SK-N-MC (cell line): ENCODE measurements around the gene CWC27.

Source experiments
- DNase-seq: peaks from one replicate; pipeline ENCODE4 v3.0.0-alpha.2; 2011; ENCODE audit warnings: low read depth, low spot score
- H3K27ac ChIP-seq: fragments of 200-600 bp; sonication (generic); 2 replicates; pipeline ENCODE4 v1.5.1; 2016; ENCODE audit warnings: mixed run types
- H3K36me3 ChIP-seq: fragments of 200-600 bp; sonication (generic); 2 replicates; pipeline ENCODE4 v1.6.1; 2017; ENCODE audit warnings: antibody characterized with exemption, low read length, mixed read lengths; ENCODE audit not compliant: insufficient read depth
- H3K4me3 ChIP-seq: fragments of 200-600 bp; sonication (generic); 2 replicates; pipeline ENCODE4 v1.5.1; 2016
- H3K9ac ChIP-seq: fragments of 200-600 bp; sonication (generic); 2 replicates; pipeline ENCODE4 v1.8.0; 2017; ENCODE audit warnings: mixed run types, mixed read lengths; ENCODE audit not compliant: insufficient read length
- H3K9me3 ChIP-seq: fragments of 200-600 bp; sonication (generic); 2 replicates; pipeline ENCODE4 v1.6.1; 2017; ENCODE audit warnings: low read depth, mild to moderate bottlenecking, antibody characterized with exemption, low read length, moderate library complexity, mixed read lengths
- EZH2 ChIP-seq: fragments of 200-600 bp; sonication (generic); IDR thresholded peaks from one replicate; pipeline ENCODE4 v1.6.1; 2017; ENCODE audit warnings: antibody characterized with exemption
- FOXP2 ChIP-seq: optimal IDR thresholded peaks from 2 replicates; pipeline ENCODE3; 2011; ENCODE audit warnings: mild to moderate bottlenecking, moderate library complexity; ENCODE audit not compliant: insufficient read depth; ENCODE audit errors: extremely low read length, control extremely low read depth
- POLR2AphosphoS5 ChIP-seq: IDR thresholded peaks from 2 replicates; pipeline ENCODE4 v1.6.1; 2012; ENCODE audit warnings: mild to moderate bottlenecking, low read depth, low read length, borderline replicate concordance

CWC27 gene

GRCh38 chr5:64768358-64769312 lies at the start of gene CWC27, which contains the start of gene SREK1IP1:
Gene CWC27 (plus strand): TSS chr5:64768930. CDS start chr5:64769147, 217 bp downstream.
Gene SREK1IP1 (minus strand): TSS chr5:64768691. CDS start chr5:64768517, 174 bp downstream.
- Histone ChIP-seq H3K4me3 (peak within 1 kb of the TSS; percentile 92), H3K9me3 (no peaks in the 10 kb centered on the region), H3K9ac (peak within 1 kb of the TSS; percentile 99), H3K27ac (peak within 1 kb of the TSS; percentile 98), H3K36me3 (peaks cover 32% of the 10 kb centered on the region)
- DNase-seq: peak; percentile 85
- TF ChIP-seq EZH2: no peak
- TF ChIP-seq FOXP2: peak; percentile 26
- TF ChIP-seq POLR2AphosphoS5: peak; percentile 75

DNA sequence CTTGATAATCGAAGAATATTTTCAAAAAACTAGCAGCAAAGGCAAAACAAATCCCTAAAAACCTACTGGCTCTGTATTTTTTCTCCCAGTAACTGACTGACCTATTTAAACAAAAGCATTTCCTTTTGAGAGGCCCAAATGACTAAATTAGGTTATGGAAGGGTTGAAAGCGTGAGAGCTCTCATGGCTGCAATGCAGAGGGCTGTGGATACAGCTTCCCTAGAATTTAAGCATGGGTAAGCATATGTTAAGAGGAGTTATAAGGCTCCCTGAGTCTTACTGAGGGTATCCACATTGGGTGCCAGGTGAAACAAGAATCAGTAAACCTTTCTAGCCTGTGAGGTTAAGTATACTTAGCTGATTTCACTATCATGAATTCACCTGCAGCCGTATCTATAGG lies 46.1 kb upstream of the CWC27 start:
- no peak overlapping the region for H3K4me3 ChIP-seq
- DNase-seq: no peak
- no peak overlapping the region for H3K27ac ChIP-seq
- TF ChIP-seq POLR2AphosphoS5: no peak
- no peak for TF ChIP-seq EZH2
- TF ChIP-seq FOXP2: no peak
- H3K36me3 ChIP-seq: peaks cover 24% of the 10 kb centered on the region
- H3K9me3 ChIP-seq: no peaks in the 10 kb centered on the region
- H3K9ac ChIP-seq: no peak overlapping the region

DNA sequence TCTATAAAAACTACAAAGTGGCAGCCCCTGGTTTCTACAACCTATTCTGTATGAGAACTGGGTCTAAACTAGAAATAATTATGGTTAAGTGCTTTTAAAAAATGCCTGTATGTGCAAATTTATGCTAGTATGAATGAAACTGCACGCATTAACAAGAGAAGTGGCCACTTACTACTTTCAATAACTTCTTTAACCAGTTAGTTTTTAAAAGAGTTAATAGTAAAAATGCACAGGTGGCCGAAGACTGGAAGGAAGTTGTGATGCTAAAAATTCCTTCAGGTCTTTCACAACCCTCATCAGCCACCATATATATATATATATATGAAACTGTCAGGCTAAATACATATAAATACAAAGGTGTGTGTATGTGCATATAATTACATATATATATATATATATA lies 41.6 kb upstream of the CWC27 start:
- TF ChIP-seq POLR2AphosphoS5: no peak
- no peak for TF ChIP-seq EZH2
- no peak for TF ChIP-seq FOXP2
- no peak overlapping the region for H3K27ac ChIP-seq
- no peaks in the 10 kb centered on the region for H3K9me3 ChIP-seq
- DNase-seq: no peak
- no peak overlapping the region for H3K4me3 ChIP-seq
- H3K36me3 ChIP-seq: peaks cover 54% of the 10 kb centered on the region
- no peak overlapping the region for H3K9ac ChIP-seq

GRCh38 chr5:64742411-64742810 lies 26.3 kb upstream of the CWC27 start:
- H3K27ac ChIP-seq: no peak overlapping the region
- H3K9ac ChIP-seq: no peak overlapping the region
- TF ChIP-seq EZH2: no peak
- TF ChIP-seq POLR2AphosphoS5: no peak
- TF ChIP-seq FOXP2: no peak
- DNase-seq: no peak
- H3K9me3 ChIP-seq: no peaks in the 10 kb centered on the region
- peaks cover 30% of the 10 kb centered on the region for H3K36me3 ChIP-seq
- no peak overlapping the region for H3K4me3 ChIP-seq

DNA sequence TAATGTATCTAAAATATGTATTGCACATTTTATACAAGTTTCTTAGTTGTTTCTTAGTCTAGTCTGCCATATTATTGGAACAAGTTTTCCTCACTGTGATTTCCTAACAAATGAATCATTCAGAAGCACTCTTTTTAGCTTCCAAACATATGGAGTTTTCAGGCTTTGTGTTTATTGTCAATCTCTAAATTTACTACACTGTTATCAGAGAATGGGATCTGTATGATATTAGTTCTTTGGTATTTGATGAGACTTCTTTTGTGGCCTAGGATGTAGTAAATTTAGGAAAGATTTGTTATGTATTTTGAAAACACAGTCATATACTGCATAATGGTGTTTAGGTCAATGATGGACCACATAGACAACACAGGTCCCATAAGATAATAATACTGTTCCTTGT lies 25.9 kb upstream of the CWC27 start:
- Histone ChIP-seq H3K9me3 (no peaks in the 10 kb centered on the region), H3K36me3 (peaks cover 29% of the 10 kb centered on the region), H3K4me3 (no peak overlapping the region), H3K9ac (no peak overlapping the region), H3K27ac (no peak overlapping the region)
- no peak for DNase-seq
- TF ChIP-seq FOXP2: no peak
- no peak for TF ChIP-seq EZH2
- TF ChIP-seq POLR2AphosphoS5: no peak

GRCh38 chr5:64744914-64745313 lies 23.8 kb upstream of the CWC27 start:
- TF ChIP-seq POLR2AphosphoS5: no peak
- no peak for TF ChIP-seq EZH2
- TF ChIP-seq FOXP2: no peak
- DNase-seq: no peak
- Histone ChIP-seq H3K36me3 (peaks cover 8% of the 10 kb centered on the region), H3K9ac (no peak overlapping the region), H3K9me3 (no peaks in the 10 kb centered on the region), H3K27ac (no peak overlapping the region), H3K4me3 (no peak overlapping the region)

DNA sequence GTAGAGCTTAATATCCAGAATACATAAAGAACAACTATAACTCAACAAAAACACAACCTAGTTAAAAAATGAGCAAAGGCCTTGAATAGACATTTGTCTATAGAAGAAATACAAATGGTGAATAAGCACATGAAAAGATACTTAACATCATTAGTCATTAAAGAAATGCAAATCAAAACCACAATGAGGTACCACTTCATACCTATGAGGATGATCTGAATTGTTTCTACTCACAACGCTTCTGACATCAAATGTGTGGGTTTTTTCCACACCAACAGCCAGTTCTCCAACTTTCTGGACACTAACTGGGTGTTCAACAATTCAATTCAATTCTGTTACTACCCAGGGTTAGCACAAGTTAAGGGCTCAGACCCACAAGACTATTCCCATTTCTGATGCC lies 22.3 kb upstream of the CWC27 start:
- Histone ChIP-seq H3K9me3 (no peaks in the 10 kb centered on the region), H3K27ac (no peak overlapping the region)

GRCh38 chr5:64749385-64749784 lies 19.3 kb upstream of the CWC27 start:
- DNase-seq: no peak
- H3K4me3 ChIP-seq: no peak overlapping the region
- H3K27ac ChIP-seq: no peak overlapping the region
- H3K36me3 ChIP-seq: peaks cover 15% of the 10 kb centered on the region
- no peaks in the 10 kb centered on the region for H3K9me3 ChIP-seq
- no peak overlapping the region for H3K9ac ChIP-seq
- no peak for TF ChIP-seq FOXP2
- TF ChIP-seq EZH2: no peak
- no peak for TF ChIP-seq POLR2AphosphoS5

More for the DNA sequence above, 22.3 kb upstream of the CWC27 start:
- Histone ChIP-seq H3K4me3 (no peak overlapping the region), H3K36me3 (no peaks in the 10 kb centered on the region), H3K9ac (no peak overlapping the region)
- TF ChIP-seq FOXP2: no peak
- TF ChIP-seq POLR2AphosphoS5: no peak
- no peak for TF ChIP-seq EZH2
- no peak for DNase-seq
